Glomerular visceral epithelial cell (primary cell): Measurements from ENCODE around the gene KBTBD13.
A peak's percentile ranks its signal among the peaks of the same experiment; 100 is the strongest.

ENCODE experiments used
- DNase-seq: peaks from one replicate; pipeline ENCODE4 v3.0.0-alpha.2; 2016; ENCODE audit errors: extremely low spot score

Gene KBTBD13

DNA sequence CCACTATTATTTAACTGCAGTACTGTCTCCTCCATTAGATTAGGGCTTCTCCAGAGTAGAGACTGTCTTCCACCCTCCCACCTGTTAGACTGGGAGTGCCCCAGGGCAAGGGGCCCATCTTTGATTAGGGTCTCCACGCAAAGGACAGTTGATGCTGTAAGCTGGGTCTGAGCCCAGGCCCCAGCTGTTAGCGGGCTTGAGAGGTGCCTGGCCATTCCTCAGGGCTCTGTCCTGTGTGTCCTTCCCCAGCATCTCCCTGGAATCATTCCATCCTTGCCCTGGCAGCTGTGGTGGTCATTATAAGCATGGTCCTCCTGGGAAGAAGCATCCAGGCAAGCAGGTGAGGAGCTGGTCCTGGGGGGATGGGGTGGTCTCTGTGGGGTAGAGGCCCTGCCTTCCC is 25.3 kb upstream of the KBTBD13 start:
- no peak for DNase-seq

DNA sequence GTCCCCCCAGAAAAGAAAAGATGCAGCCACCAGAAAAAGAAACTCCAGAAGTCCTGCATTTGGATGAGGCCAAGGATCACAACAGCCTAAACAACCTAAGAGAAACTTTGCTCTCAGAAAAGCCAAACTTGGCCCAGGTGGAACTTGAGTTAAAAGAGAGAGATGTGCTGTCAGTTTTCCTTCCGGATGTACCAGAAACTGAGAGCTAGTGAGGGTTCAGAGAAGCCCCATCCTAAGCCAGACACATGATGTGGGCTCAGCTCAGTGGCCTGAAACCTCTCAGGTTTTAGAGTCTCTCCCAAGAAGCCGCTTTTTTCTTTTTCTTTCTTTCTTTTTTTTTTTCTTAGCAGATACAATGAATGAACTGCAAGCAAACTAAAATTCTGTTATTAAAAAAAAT is 23.6 kb upstream of the KBTBD13 start:
- DNase-seq: no peak

DNA sequence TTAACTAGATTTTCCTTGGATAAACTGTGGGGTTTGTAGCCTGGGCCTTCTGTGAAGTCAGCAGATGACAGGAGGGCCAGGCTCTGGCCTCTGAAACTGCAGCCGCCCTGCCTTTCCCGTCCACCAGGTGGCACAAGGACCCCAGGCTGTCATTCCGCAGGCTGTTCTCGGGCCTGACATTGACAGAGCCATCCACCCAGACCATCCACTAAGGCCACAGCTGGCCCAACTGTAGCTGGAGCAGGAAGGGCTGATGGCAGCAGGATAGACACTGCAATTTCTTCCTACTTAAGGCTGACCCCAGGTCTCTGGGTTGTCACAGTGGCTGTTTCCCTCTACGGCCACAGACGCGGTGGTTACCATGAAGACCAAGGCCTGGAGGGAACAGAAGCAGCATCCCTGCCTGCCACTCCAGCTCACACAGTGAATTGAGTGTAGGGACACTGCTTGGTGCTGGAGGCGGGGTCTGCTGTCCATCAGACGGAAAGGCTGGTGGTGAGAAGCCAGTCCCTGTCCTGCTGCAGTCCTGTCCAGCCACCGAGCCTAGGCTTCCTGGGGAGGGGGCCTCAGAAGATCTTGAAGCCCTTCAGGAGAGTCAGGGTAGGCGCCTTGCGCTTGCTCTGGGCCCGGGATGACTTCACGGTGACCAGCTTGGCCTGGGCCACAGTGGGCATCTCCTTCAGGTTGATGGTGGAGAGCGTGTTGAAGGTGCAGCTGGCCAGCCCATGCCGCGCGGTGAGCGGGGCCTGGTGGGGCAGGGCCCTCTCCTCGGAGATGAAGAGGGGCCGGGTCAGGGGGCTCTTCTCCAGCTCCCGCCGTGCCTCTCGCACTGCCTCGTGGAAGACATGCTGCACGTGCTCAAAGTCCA is 22.0 kb upstream of the KBTBD13 start:
- DNase-seq: peak; percentile 78

DNA sequence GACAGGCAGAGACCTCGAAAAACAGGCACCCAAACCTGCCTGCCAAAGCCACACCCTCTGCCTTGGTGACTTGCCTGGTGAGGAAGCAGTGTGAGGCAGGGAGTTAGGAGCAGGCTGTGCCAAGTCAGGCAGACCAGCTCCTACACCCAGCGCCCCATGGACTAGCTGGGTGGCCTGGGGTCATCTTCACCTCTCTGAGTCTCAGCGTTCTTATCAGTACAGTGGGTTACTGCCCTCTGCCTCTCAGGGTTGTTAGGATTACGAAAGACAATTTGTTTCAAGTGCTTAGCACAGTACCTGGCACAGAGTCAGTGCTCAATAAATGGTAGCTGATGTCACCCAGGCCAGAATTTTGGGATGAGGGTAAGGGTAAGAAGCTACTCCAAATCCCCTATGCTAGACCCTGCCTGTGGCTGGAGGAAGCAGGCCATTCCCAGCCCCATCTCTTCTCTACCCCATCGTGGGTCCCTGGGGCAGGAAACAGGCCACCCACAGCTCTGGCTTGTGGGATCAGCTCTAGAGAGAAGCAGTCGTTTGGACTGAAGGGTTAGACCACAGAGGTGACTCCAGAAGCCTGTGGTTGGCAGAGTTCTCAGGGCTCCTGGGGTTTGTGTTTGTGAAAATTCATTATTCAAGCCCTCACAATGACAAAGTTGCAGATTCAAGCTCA is 21.2 kb upstream of the KBTBD13 start:
- DNase-seq: peak; percentile 81

DNA sequence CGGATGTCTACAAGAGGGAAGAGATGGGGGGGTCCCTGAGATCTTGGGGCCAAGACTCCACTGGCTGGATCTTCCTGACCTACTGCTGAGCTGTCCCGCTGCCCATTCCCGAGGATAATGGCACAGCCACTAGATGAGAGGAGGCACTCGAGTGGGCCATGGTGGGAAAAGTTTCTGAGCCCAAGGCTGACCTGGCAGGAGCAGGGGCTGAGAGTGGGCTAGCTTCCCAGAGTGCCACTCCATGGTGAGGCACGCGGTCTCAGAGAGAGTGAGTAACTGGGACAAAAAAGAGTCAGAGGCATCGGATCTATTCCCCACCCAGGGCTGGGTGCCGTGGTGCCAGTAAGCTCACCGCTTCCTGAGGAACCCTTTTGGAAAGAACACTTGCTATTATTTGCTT is 20.4 kb upstream of the KBTBD13 start:
- no peak for DNase-seq

DNA sequence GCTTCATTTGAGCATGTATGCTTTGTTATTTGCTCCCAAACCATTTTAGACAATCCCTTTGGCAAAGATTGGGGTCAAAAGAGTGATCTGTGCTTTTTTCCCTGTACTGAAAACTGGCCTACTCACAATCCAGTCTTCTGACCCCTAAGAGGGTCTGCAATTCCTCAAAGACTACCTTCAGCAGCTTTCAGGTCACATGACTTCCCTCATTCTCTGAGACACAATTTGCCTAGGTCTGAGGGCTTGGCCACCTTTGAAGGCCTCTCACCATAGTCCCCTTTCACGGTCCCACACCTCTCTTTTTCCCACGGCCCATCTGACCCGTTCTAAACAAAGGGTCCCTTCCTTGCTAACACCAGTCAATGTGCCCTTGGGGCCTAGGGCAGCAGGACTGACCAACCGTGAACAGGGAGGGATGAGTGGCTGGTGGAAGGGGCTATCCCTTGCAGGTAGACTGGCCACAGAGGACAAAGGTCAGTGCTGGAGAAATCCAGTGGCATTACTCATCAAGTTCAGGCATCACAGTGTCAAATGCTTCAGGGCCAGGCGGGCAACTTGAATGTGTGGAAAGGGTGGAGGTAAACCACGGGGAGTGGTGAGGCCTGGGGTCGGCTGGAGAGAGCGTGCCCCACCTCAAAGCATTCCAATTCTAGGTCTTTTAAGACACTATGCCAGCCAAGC is 19.5 kb upstream of the KBTBD13 start:
- DNase-seq: peak; percentile 95

DNA sequence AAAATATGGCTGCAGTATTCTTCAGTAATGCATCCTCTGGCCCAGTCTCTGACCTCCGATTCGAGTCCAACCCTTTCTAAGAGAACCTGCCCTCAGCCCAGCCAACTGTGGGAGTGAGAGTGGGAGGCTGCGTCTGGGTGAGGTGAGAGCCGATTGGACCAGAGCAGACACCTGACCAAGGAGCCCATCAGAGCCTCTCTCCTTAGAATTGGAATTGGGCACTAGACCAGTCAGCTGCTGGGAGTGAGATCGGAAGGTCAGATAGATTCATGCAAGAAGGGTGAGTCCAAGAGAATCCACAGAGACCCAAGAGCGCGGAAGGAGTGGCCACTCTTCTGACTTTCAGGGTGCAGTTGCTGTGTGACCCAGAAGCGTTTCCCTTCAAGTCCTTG is 19.0 kb upstream of the KBTBD13 start:
- DNase-seq: no peak

DNA sequence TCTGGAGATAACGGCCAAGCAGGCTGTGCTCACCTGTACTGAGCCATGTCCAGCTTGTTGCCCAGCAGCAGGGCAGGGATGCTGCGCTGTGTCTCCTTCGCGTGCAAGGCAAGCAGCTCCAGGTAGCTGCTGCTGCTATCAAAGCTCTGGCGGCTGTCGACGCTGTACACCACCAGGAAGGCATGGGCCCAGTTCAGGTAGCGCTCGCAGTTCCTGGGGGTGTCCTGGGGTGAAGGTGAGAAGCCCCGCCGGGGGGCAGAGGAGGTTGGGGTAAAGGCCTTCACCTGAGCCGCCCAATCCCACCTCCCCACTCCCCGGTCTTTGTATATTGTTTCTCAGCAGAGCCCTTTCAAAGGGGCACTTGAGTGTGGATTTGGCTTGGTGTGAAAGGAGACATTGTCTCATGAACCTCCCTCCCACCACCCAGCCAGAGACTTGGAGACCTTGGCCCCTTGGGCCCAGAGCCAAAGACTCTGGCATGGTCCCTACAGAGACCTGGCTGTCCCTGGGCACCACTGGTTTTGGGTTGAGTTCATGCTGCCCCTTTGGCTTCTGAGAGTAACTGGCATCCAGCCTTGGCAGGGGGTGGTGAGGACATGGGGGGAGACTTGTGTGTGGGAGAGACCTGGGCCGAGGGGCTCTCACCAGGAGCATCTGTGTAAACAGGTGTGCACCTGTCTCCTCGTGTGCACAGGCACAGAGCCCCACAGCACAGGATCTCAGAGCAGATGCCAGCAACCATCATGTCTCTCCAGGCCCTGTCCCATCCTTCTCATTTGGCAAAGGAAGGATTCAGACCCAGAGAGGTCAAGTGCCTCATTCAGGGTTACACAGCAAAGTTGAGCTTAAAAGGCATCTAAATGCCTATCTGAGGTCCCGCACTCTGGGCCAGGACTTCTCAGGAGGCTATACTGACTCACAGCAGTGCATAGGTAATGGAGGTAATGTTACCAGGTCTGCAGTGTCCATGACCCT is 17.9 kb upstream of the KBTBD13 start:
- DNase-seq: no peak

DNA sequence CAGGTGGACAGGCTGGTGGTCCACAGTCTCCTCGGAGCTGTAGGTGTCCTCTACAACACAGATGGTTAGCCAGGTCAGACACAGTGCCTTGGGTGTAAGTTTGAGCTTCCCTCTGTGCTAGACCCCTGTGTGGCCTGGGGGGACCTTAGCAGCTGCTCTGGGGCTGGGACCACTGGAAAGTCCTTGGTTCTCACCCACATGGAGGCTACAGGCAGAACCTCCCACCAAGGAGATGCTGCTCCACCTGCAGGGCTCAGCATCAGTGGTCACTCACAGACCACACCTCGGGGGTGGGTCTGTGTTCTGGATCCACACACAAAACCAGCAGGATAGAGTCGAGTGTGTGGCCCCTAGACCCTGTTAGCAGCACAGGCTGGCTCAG is 17.2 kb upstream of the KBTBD13 start:
- no peak for DNase-seq

DNA sequence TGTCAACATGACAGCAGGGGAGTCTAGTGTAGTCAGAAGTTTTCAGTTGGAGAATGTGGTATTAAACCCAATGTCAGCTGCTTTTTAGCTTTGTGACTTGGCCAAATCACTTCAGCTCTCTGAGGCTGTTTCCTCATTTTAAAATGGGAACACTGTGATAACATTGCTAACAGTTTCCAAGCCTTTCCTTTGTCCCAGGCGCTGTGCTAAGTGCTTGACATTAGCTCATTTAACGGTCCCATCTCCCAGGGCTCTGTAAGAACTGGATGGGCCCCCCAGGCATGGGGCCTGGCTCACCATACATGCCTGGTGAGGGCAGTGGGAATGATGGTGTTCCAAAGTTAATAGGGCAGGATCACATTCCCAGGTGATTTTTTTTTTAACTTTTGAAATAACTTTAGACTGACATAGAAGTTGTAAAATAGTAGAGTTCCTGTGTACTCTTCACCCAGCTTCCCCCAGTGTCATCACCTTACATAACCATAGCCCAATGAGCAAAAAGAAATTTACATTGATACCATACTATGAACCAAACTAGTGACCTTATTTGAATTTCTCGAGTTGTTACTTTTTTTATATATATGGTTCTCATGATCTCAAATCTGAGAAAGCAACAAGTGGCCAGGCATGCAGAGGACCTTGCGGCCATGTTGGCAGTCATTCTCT is 16.5 kb upstream of the KBTBD13 start:
- no peak for DNase-seq

DNA sequence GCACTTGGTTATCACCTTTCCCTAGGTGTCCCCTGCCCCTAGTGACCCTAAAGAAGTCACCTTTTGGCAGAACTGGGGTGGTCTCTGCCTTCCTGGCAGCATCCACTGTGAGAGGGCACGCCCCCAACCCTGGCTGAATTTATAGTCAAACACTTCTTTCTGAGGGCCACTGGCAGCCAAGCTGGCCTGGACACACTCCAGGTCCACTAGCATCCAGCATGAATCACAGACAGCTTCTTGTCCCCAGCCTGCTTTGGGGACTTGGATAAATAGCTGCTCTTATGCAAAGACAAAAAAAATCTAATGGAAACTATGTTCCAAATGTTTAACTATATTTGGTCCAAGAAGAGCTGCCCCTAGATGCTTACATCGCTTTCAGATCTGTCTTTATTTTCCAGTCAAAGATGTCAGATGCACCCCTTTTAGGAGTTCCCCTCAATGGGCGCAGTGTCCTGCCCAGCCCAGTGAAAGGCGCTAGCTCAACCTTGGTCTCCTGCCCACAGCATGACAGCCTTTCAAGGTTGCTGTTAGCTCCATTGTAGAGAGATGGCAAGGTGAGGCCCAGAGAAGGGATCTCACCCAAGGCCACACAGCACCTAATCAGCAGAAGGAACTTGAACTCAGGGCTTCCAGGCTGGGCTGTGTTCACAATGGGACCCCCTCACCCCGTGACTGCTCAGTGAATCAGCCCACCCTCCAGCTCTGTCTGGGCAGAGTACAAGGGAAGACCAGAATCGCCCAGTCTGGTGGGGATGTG is 15.7 kb upstream of the KBTBD13 start:
- DNase-seq: no peak

DNA sequence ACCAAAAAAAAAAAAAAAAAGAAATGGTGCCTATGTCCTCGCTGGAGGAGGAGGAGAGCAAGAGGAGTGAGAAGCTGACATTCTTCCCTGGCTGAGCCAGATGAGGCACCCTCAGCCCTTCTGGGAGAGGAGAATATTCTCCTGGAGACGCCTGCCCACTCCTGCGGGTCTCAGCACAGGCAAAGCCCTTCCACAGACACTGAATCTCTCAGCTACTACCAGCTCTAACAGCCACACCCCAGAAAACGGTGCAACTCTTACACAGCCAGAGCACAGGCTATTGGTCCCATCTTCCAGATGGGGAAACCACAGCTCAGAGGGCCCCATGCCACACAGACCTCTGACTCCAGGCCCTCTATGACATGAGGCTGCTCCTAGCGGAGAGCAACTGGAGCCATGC is 14.5 kb upstream of the KBTBD13 start:
- no peak for DNase-seq

DNA sequence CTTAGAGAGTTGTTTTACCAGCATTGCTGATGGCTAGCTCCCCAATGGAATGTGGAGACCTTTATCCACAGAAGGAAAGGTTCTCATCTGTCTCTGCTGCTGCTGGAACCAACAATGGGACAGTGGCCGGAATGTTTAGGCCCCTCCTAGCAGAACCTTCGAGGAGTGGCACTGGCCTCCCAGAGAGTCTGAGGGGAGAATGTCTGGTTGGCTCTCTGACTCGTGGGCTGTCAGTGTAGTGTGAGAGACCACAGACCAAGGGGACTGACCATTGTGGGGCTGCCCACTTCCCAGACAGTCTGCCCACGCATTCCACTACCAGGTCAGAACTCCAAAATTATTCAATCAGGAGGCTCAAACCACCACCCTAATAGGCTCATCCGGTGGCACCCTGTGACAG is 13.8 kb upstream of the KBTBD13 start:
- DNase-seq: peak; percentile 17

DNA sequence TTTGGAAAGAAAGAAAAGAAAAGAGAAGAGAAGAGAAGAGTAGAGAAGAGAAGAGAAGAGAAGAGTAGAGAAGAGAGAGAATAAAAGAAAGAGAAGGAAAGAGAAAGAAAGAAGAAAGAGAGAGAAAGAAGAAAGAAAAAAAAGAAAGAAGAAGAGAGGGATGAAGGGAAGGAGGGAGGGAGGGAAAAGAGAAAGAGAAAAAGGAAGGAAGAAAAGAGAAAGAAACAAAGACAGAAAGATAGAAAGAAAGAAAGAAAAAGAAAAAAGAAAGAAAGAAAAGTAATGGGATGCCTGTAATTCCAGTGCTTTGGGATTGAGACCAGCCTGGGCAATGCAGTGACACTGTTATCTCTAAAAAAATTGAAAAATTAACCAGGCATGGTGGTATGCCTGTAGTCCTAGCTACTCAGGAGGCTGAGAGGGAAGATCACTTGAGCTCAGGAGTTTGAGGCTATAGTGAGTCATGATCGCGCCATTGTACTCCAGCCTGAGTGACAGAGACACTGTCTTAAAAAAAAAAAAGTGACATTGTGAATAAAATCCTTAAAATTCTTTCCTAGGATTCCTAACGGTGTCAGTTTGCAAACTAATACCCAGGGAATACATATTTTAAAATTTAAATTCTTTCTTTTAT is 10.4 kb upstream of the KBTBD13 start:
- DNase-seq: no peak

DNA sequence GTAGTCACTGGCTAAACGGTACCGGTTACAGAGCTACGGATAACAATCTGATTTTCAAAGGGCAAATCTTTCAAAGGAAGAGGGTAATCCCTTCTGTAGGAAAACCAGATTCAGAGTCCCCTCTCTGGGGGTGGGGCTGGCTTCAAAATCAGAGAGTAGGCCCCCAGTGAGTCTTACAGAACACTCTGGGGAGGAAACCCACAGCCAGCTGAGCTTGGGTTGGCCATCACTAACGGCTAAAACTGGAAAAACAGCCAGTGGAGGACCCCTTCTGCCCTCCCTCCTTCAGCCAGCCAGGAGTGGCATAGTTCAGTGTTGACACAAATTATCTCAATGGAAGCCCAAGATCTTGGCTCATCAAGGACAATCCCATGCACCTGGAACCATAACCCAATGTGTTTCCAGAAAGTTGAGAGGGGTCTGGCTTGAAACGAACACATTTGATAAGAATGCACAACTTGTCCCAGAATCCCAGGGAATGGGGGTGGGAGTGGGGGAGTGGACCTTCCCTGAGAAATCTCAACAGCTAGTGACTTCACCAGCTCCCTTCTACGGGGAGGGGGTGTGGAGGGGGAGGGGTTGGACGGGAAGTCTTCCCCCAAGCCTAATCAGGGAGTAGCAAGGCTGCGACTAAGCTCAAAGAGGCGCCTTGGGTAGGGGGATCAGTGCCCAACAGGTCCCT is 9.8 kb upstream of the KBTBD13 start:
- DNase-seq: no peak

DNA sequence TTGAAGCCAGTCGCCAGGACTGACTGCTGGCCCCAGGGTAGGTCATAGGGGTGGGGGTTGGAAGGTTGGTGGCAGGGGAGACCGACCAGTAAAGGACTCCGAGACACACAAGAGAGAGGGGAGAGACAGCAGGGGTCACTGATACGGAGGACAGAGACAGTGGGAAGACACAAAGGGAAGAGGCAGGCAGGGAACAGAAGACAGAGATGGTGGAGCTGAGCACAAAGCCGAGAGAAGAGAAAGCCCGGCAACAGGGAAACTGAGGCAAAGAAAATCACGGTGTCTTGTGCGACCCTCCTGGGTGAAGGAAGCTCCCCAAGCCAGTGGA is 9.3 kb upstream of the KBTBD13 start:
- no peak for DNase-seq

DNA sequence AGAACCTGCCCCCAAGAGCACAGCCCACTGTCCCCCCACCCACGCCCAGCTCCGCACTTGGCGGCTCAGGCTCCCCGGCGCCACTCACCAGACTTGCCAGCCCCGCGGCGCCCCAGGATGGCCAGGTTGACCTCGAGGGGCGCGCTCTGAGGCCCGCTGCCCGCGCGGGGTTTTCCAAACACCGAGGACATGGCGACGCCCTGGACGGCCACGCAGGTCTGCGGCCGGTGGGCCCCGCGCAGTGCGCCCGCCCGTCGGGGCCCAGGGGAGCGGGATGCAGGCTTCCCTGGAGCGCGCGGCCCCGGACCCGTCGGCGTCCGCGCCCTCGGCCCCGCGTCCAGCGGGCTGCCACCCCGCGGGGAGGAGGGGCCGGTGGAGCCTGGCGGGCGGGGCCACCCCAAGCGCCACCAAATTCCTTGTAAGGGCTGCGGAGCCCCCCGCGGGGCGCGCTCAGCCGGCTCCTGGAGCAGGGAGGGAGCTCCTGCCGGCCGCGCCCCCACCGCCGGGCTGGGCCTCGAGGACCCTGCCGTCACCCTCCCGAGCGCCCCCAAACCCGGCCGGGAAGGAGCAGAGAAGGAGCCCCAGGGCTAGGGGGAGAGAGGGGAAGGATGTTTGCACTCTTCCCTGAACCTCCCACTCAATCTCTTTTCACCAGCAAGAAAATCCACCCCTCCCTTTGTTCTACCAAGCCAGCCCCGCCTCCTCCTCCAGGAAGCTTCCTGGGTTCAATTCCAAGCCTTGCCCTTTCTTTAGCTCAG is 8.7 kb upstream of the KBTBD13 start, which contains the start of gene RASL12:
Gene RASL12, minus strand, starts transcription at position 347 of the 758 bp plus-strand sequence. Its CDS starts 156 bp downstream, at position 191.
- no peak for DNase-seq

DNA sequence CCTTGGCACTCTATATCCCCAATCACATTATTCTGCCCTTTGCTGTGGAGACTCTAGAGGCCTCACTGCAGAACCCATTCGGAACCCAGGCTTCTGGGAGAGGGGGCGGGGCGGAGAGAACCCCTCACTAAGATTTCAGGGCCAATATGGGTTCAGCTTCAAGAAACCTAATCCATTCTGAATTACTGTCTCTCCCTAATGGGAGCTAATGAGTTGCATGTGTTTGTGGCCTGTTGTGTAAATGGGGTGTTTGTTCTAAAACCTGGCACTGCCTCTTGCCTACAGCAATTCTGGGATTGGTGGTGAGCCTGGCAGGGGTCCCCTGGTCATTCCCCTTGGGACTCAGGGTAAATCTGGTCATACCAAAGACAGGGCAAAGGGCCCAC is 8.2 kb upstream of the KBTBD13 start:
- no peak for DNase-seq

DNA sequence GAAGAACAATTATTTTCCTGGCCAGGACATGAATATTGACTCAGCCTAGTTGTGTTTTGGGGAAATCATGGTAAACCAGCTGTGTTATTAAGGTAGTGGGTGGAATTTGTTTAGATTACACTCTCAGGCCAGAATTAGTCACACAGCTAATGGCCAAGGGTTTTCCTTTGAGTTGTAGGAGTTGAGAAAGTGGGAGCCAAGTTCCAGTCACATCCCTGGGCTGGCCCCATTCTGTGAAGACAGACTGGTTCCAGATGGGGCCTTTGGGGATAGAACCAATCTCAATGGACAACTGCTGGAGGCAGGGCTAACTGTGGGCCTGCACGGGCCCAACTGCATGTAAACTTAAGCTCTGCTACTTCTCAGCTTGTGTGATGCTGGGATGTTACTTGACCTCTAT is 7.4 kb upstream of the KBTBD13 start:
- DNase-seq: no peak
